Left lung (tissue), 10 donors: ENCODE measurements around the gene MCF2L2. TPM values are rescaled to one million over a fixed set of nuclear protein-coding genes. Genes with fewer than 3 reads are reported as not detected.
A peak's percentile ranks its signal among the peaks of the same experiment; 100 is the strongest.

Experiments
- ATAC-seq: fragments of 200-7000 bp; cut with Tn5 transposase; one replicate; pipeline ENCODE4 v1.9.1; 2020; ENCODE audit warnings: moderate library complexity
- DNase-seq, 4 donors: peaks; one replicate each; pipeline ENCODE4 v3.0.0-alpha.2; 2013 to 2020
- H3K27ac ChIP-seq, 2 donors: fragments of 200-600 bp; sonication (generic) in 1 of 2; one replicate each; pipeline versions ENCODE4 v1.5.0 to v1.8.0; 2020 to 2021
- H3K27me3 ChIP-seq, 2 donors: fragments of 200-600 bp; sonication (generic) in 1 of 2; one replicate each; pipeline versions ENCODE4 v1.5.0 to v1.8.0; 2020 to 2021
- H3K36me3 ChIP-seq, 2 donors: fragments of 200-600 bp; sonication (generic) in 1 of 2; one replicate each; pipeline versions ENCODE4 v1.5.0 to v1.8.0; 2020 to 2021
- H3K4me1 ChIP-seq, 2 donors: fragments of 200-600 bp; one replicate each; pipeline ENCODE4 v1.8.0; 2021
- H3K4me3 ChIP-seq, 2 donors: fragments of 200-600 bp; sonication (generic) in 1 of 2; one replicate each; pipeline versions ENCODE4 v1.5.0 to v1.8.0; 2020 to 2021; ENCODE audit warnings: mild to moderate bottlenecking in 1 of 2
- H3K9me3 ChIP-seq, 2 donors: fragments of 200-600 bp; sonication (generic) in 1 of 2; one replicate each; pipeline versions ENCODE4 v1.5.0 to v1.8.0; 2020 to 2021
- CTCF ChIP-seq, 2 donors: fragments of 200-600 bp; sonication (generic) in 1 of 2; IDR thresholded peaks; one replicate each; pipeline versions ENCODE4 v1.5.0 to v1.8.0; 2021; ENCODE audit warnings: antibody characterized with exemption in 2 of 2
- intact Hi-C, 2 donors: fragments of 100-400 bp; cut with DNase I; formaldehyde crosslinking; loops; one replicate each; pipeline versions ENCODE4 v1.11.2 to v1.14.2; 2022
- polyA plus RNA-seq, 6 donors: library from polyadenylated mRNA; unstranded; fragments of 120-200 nt; gene quantifications; one replicate each; pipeline ENCODE4 v1.2.1, GENCODE V29; 2013; ENCODE audit not compliant: insufficient read length in 6 of 6
- total RNA-seq, 2 donors: library from RNA; stranded (reverse); fragmentation: NEBNext Ultra II Directional; extraction: Animal tissue kit (Norgen Biotek cat#: 25700); gene quantifications; one replicate each; pipeline ENCODE4 v1.2.1, GENCODE V29; 2021
- donor health status: DM: no; HTN: yes; CAD: no.
- donor health status: DM: no; HTN: no; CAD: no.

The MCF2L2 gene
- total and polyA plus RNA-seq, 8 donors, result 0.41 to 3.5 (median 2.2) TPM

GRCh38 chr3:183159333-183159732, 269.1 kb downstream of the MCF2L2 start:
- Histone ChIP-seq H3K27ac (peak overlapping the region; percentile 26 to 50), H3K36me3 (no peaks in the 10 kb centered on the region), H3K4me3 (peak overlapping the region in 1 of 2 donors; percentile 51), H3K27me3 (peaks cover 0 to 34% of the 10 kb centered on the region in 2 donors), H3K4me1 (peaks cover 0 to 13% of the 10 kb centered on the region in 2 donors), H3K9me3 (no peaks in the 10 kb centered on the region)
- intact Hi-C loops, result no loop called here
- no peak for DNase-seq
- peak; percentile 33 for ATAC-seq
- TF ChIP-seq CTCF (IDR thresholded peaks at IDR 0.05), result no peak

- H3K9me3 ChIP-seq, result no peaks in the 10 kb centered on the region
- H3K4me3 ChIP-seq, result no peak overlapping the region
- peaks cover 0 to 13% of the 10 kb centered on the region in 2 donors for H3K4me1 ChIP-seq
- intact Hi-C loops, result no loop called here
- H3K36me3 ChIP-seq, result no peaks in the 10 kb centered on the region
- no peak for DNase-seq
- H3K27me3 ChIP-seq, result peaks cover 0 to 26% of the 10 kb centered on the region in 2 donors
- H3K27ac ChIP-seq, result peak overlapping the region in 1 of 2 donors; percentile 33
- ATAC-seq, result peak; percentile 3
- no peak for TF ChIP-seq CTCF (IDR thresholded peaks at IDR 0.05)
Observed at GRCh38 chr3:183158551-183159006, 269.8 kb downstream of the MCF2L2 start.

- no peak for TF ChIP-seq CTCF (IDR thresholded peaks at IDR 0.05)
- Histone ChIP-seq H3K27ac (no peak overlapping the region), H3K4me1 (peaks cover 0 to 12% of the 10 kb centered on the region in 2 donors), H3K9me3 (no peaks in the 10 kb centered on the region), H3K4me3 (no peak overlapping the region), H3K36me3 (no peaks in the 10 kb centered on the region), H3K27me3 (peaks cover 0 to 21% of the 10 kb centered on the region in 2 donors)
- intact Hi-C loops, result no loop called here
- DNase-seq (no peak), ATAC-seq (no peak)
Observed at GRCh38 chr3:183158113-183158512, 270.3 kb downstream of the MCF2L2 start.

GRCh38 chr3:183156266-183156665, 272.2 kb downstream of the MCF2L2 start:
- no peak for DNase-seq
- Histone ChIP-seq H3K27me3 (peaks cover 0 to 3% of the 10 kb centered on the region in 2 donors), H3K27ac (no peak overlapping the region), H3K4me3 (no peak overlapping the region), H3K36me3 (no peaks in the 10 kb centered on the region), H3K4me1 (no peaks in the 10 kb centered on the region), H3K9me3 (no peaks in the 10 kb centered on the region)
- no peak for ATAC-seq
- no peak for TF ChIP-seq CTCF (IDR thresholded peaks at IDR 0.05)
- intact Hi-C loops, result no loop called here

GRCh38 chr3:183155499-183155898, 272.9 kb downstream of the MCF2L2 start:
- Histone ChIP-seq H3K36me3 (no peaks in the 10 kb centered on the region), H3K9me3 (no peaks in the 10 kb centered on the region), H3K27ac (no peak overlapping the region), H3K27me3 (no peaks in the 10 kb centered on the region), H3K4me1 (no peaks in the 10 kb centered on the region), H3K4me3 (no peak overlapping the region)
- intact Hi-C loops, result no loop called here
- TF ChIP-seq CTCF (IDR thresholded peaks at IDR 0.05), result no peak
- DNase-seq (no peak), ATAC-seq (no peak)
